H9 (cell line): ENCODE data around the gene UNC80. TPM values are rescaled to one million over a fixed set of nuclear protein-coding genes. Genes with fewer than 3 reads are reported as not detected.
A peak's percentile ranks its signal among the peaks of the same experiment; 100 is the strongest.

Source experiments
- DNase-seq: peaks from one replicate; pipeline ENCODE4 v3.0.0-alpha.2; 2017
- H2AFZ ChIP-seq: one replicate; pipeline ENCODE4 v1.6.1; 2013; ENCODE audit warnings: mild to moderate bottlenecking, low read length, control low read depth, moderate library complexity
- H2AK5ac ChIP-seq: 2 replicates; pipeline ENCODE4 v1.6.1; 2013; ENCODE audit warnings: low read length, control low read depth, mixed read lengths; ENCODE audit not compliant: insufficient read length
- H2BK120ac ChIP-seq: one replicate; pipeline ENCODE4 v1.6.1; 2013; ENCODE audit warnings: low read depth, mild to moderate bottlenecking, low read length, control low read depth, inconsistent platforms; ENCODE audit not compliant: poor library complexity, severe bottlenecking
- H2BK12ac ChIP-seq: 2 replicates; pipeline ENCODE4 v1.6.1; 2013; ENCODE audit warnings: low read length, control low read depth, mixed read lengths, low read depth; ENCODE audit not compliant: insufficient read length
- H2BK15ac ChIP-seq: 2 replicates; pipeline ENCODE4 v1.6.1; 2013; ENCODE audit warnings: low read depth, low read length, control low read depth
- H2BK20ac ChIP-seq: one replicate; pipeline ENCODE4 v1.6.1; 2013; ENCODE audit warnings: low read depth, mild to moderate bottlenecking, low read length, control low read depth, inconsistent platforms; ENCODE audit not compliant: poor library complexity, severe bottlenecking
- H2BK5ac ChIP-seq: 2 replicates; pipeline ENCODE4 v1.6.1; 2013; ENCODE audit warnings: low read length, control low read depth, mixed read lengths; ENCODE audit not compliant: insufficient read length
- H3K14ac ChIP-seq: 2 replicates; pipeline ENCODE4 v1.6.1; 2013; ENCODE audit warnings: low read length, control low read depth; ENCODE audit not compliant: insufficient read depth
- H3K18ac ChIP-seq: 2 replicates; pipeline ENCODE4 v1.6.1; 2013; ENCODE audit warnings: low read depth, mild to moderate bottlenecking, mixed read lengths, low read length, control low read depth; ENCODE audit not compliant: insufficient read length
- H3K23ac ChIP-seq: 2 replicates; pipeline ENCODE4 v1.6.1; 2013; ENCODE audit warnings: low read length, control low read depth, mixed read lengths, low read depth; ENCODE audit not compliant: insufficient read length
- H3K23me2 ChIP-seq: 2 replicates; pipeline ENCODE4 v1.6.1; 2013; ENCODE audit warnings: low read depth, mild to moderate bottlenecking, mixed read lengths, low read length, control low read depth; ENCODE audit not compliant: insufficient read length, poor library complexity, severe bottlenecking
- H3K27ac ChIP-seq: 2 replicates; pipeline ENCODE4 v1.5.1; 2013; ENCODE audit warnings: low read length, control low read depth, mixed read lengths, low read depth; ENCODE audit not compliant: insufficient read length
- H3K27me3 ChIP-seq: 2 replicates; pipeline ENCODE4 v1.6.1; 2013; ENCODE audit warnings: low read length, control low read depth, inconsistent platforms; ENCODE audit not compliant: insufficient read depth
- H3K4ac ChIP-seq: 2 replicates; pipeline ENCODE4 v1.6.1; 2013; ENCODE audit warnings: low read depth, mild to moderate bottlenecking, control low read depth, inconsistent platforms, low read length, moderate library complexity
- H3K4me1 ChIP-seq: 2 replicates; pipeline ENCODE4 v1.6.1; 2013; ENCODE audit warnings: low read length, control low read depth, inconsistent platforms; ENCODE audit not compliant: insufficient read depth
- H3K4me2 ChIP-seq: 2 replicates; pipeline ENCODE4 v1.6.1; 2013; ENCODE audit warnings: low read length, control low read depth, mixed read lengths; ENCODE audit not compliant: insufficient read length, insufficient read depth
- H3K56ac ChIP-seq: 2 replicates; pipeline ENCODE4 v1.6.1; 2013; ENCODE audit warnings: low read depth, mild to moderate bottlenecking, mixed read lengths, low read length, control low read depth; ENCODE audit not compliant: insufficient read length
- H3K79me1 ChIP-seq: 2 replicates; pipeline ENCODE4 v1.6.1; 2013; ENCODE audit warnings: low read depth, mild to moderate bottlenecking, moderate library complexity, low read length, control low read depth, inconsistent platforms; ENCODE audit not compliant: insufficient read depth, poor library complexity, severe bottlenecking
- H3K79me2 ChIP-seq: 2 replicates; pipeline ENCODE4 v1.6.1; 2013; ENCODE audit warnings: low read length, control low read depth, inconsistent platforms; ENCODE audit not compliant: insufficient read depth
- H3K9ac ChIP-seq: 2 replicates; pipeline ENCODE4 v1.6.1; 2013; ENCODE audit warnings: low read length, control low read depth, mixed read lengths; ENCODE audit not compliant: insufficient read length; ENCODE audit errors: extremely low read depth
- H3K9me3 ChIP-seq: one replicate; pipeline ENCODE4 v1.6.1; 2013; ENCODE audit warnings: low read depth, low read length, inconsistent platforms; ENCODE audit not compliant: control insufficient read depth
- H3T11ph ChIP-seq: one replicate; pipeline ENCODE4 v1.6.1; 2013; ENCODE audit warnings: mild to moderate bottlenecking, low read length, control low read depth, inconsistent platforms
- H4K20me1 ChIP-seq: one replicate; pipeline ENCODE4 v1.6.1; 2013; ENCODE audit not compliant: control insufficient read depth, insufficient read length, insufficient read depth
- H4K5ac ChIP-seq: 2 replicates; pipeline ENCODE4 v1.6.1; 2013; ENCODE audit warnings: low read depth, mild to moderate bottlenecking, mixed read lengths, low read length, control low read depth; ENCODE audit not compliant: insufficient read length
- H4K8ac ChIP-seq: replicated peaks from 2 replicates; pipeline ENCODE4 v1.6.1; 2013; ENCODE audit warnings: low read length, control low read depth, mixed read lengths, low read depth; ENCODE audit not compliant: insufficient read length
- H4K91ac ChIP-seq: 2 replicates; pipeline ENCODE4 v1.6.1; 2013; ENCODE audit warnings: low read depth, mild to moderate bottlenecking, moderate library complexity, mixed read lengths, low read length, control low read depth; ENCODE audit not compliant: insufficient read length
- H3K27ac Mint-ChIP-seq, 3 experiments: 2 replicates in 2 of 3; 3 replicates in 1 of 3; pipeline ENCODE4 v1.8.0; 2020 to 2021; ENCODE audit warnings: mixed read lengths in 3 of 3, mild to moderate bottlenecking in 1 of 3, moderate library complexity in 1 of 3
- H3K27me3 Mint-ChIP-seq: 2 replicates; pipeline ENCODE4 v1.8.0; 2021; ENCODE audit warnings: low read depth, mild to moderate bottlenecking, moderate library complexity, mixed read lengths
- H3K36me3 Mint-ChIP-seq, 3 experiments: 2 replicates in 2 of 3; 3 replicates in 1 of 3; pipeline ENCODE4 v1.8.0; 2020 to 2021; ENCODE audit warnings: low read depth in 3 of 3, mixed read lengths in 3 of 3; ENCODE audit not compliant: insufficient read depth in 1 of 3
- H3K4me1 Mint-ChIP-seq, 2 experiments: 2 replicates each; pipeline ENCODE4 v1.8.0; 2020; ENCODE audit warnings: mixed read lengths in 2 of 2
- H3K4me3 Mint-ChIP-seq, 2 experiments: 2 replicates in 1 of 2; 3 replicates in 1 of 2; pipeline ENCODE4 v1.8.0; 2020 to 2021; ENCODE audit warnings: mild to moderate bottlenecking in 2 of 2, mixed read lengths in 2 of 2, moderate library complexity in 1 of 2
- H3K9me3 Mint-ChIP-seq, 2 experiments: 2 replicates in 1 of 2; 3 replicates in 1 of 2; pipeline ENCODE4 v1.8.0; 2020; ENCODE audit warnings: mild to moderate bottlenecking in 2 of 2, mixed read lengths in 2 of 2, moderate library complexity in 1 of 2
- WGBS: extraction: QIAGEN DNeasy Blood & Tissue Kit; methylation state at CpG from one replicate; pipeline ENCODE4 v1.1.7; 2013; ENCODE audit warnings: missing lambda C conversion rate, low lambda C conversion rate, mixed read lengths; ENCODE audit not compliant: insufficient read length; ENCODE audit errors: extremely low coverage; 5-methylcytosine and 5-hydroxymethylcytosine counted together
- total RNA-seq: library from RNA; stranded (reverse); gene quantifications from 2 replicates; pipeline ENCODE4 v1.2.1, GENCODE V29; 2021
- TF ChIP-seq, protein P1 (sequence below): fragments of 200-600 bp; sonication (generic); conservative IDR thresholded peaks from 3 replicates; pipeline ENCODE4 v1.8.0; 2021; ENCODE audit warnings: antibody characterized with exemption, mild to moderate bottlenecking

Gene UNC80
- total RNA-seq, 1 experiment from 2014 or later: 0.52 TPM

DNA sequence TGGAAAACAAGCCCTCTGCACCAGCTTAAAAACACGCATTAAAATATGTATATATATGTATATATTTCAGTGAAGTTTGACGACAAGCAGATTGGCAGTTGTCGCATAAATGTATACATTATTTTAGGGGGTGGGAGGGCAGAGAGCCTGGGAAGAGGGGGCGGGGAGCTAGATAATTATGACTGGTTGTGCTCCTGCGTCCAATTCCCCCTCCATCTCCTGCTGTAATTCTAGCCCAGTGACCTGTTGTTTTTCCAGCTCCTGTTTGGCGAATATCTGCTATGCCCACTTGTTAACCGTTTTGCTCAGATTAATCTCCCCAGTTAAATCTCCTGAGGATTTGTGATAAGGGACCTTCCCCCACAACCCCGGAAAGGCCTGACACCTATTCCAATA, 656 bp downstream of the UNC80 start:
- peaks cover 6 to 12% of the 10 kb centered on the region in 2 experiments for H3K4me1 Mint-ChIP-seq
- H2BK20ac ChIP-seq: no peak overlapping the region
- H3K27ac Mint-ChIP-seq: no peak overlapping the region
- peak overlapping the region; percentile 66 to 82 for H3K4me3 Mint-ChIP-seq
- H2AFZ ChIP-seq: no peak overlapping the region
- peak overlapping the region; percentile 35 for H3K4me2 ChIP-seq
- H3K9me3 ChIP-seq: no peaks in the 10 kb centered on the region
- no peak overlapping the region for H2AK5ac ChIP-seq
- no peak for DNase-seq
- H3K9me3 Mint-ChIP-seq: no peaks in the 10 kb centered on the region; a peak in 2 of 5 replicates
- no peak overlapping the region for H3K4ac ChIP-seq
- no CpG with 5 or more reads among the region's 8 CpGs for WGBS
- no peak overlapping the region for H3K27ac ChIP-seq
- no peak overlapping the region for H3T11ph ChIP-seq
- no peaks in the 10 kb centered on the region for H3K79me2 ChIP-seq
- no peak overlapping the region for H2BK120ac ChIP-seq
- TF ChIP-seq, protein P1, sequence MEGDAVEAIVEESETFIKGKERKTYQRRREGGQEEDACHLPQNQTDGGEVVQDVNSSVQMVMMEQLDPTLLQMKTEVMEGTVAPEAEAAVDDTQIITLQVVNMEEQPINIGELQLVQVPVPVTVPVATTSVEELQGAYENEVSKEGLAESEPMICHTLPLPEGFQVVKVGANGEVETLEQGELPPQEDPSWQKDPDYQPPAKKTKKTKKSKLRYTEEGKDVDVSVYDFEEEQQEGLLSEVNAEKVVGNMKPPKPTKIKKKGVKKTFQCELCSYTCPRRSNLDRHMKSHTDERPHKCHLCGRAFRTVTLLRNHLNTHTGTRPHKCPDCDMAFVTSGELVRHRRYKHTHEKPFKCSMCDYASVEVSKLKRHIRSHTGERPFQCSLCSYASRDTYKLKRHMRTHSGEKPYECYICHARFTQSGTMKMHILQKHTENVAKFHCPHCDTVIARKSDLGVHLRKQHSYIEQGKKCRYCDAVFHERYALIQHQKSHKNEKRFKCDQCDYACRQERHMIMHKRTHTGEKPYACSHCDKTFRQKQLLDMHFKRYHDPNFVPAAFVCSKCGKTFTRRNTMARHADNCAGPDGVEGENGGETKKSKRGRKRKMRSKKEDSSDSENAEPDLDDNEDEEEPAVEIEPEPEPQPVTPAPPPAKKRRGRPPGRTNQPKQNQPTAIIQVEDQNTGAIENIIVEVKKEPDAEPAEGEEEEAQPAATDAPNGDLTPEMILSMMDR: no peak
- H3K18ac ChIP-seq: no peak overlapping the region
- no peaks in the 10 kb centered on the region for H3K4me1 ChIP-seq
- H3K27me3 ChIP-seq: peaks cover 11% of the 10 kb centered on the region; the same call in 1 of the 2 replicates
- no peaks in the 10 kb centered on the region for H4K20me1 ChIP-seq
- H4K8ac ChIP-seq: no peak overlapping the region
- no peak overlapping the region for H3K14ac ChIP-seq
- no peaks in the 10 kb centered on the region for H3K79me1 ChIP-seq
- H3K23me2 ChIP-seq: peaks cover 3% of the 10 kb centered on the region
- H3K56ac ChIP-seq: no peak overlapping the region
- no peak overlapping the region for H3K9ac ChIP-seq
- H4K91ac ChIP-seq: no peak overlapping the region
- H3K23ac ChIP-seq: no peak overlapping the region
- H3K36me3 Mint-ChIP-seq: no peaks in the 10 kb centered on the region
- no peak overlapping the region for H4K5ac ChIP-seq
- H2BK5ac ChIP-seq: no peak overlapping the region
- H2BK15ac ChIP-seq: no peak overlapping the region
- H3K27me3 Mint-ChIP-seq: peaks cover 71% of the 10 kb centered on the region
- H2BK12ac ChIP-seq: no peak overlapping the region
